Stimulated activated naive CD8-positive, alpha-beta T cell treated with anti-CD3 and anti-CD28 coated beads, Interleukin-15, Interleukin-2, amounts not matched to agents 100 ng/mL and 50 ng/mL, for 24 hours (primary cell): ENCODE results near the gene YKT6.

Experiments
- H3K27ac Mint-ChIP-seq: one replicate; pipeline ENCODE4 v1.8.0; 2021; ENCODE audit warnings: mild to moderate bottlenecking, mixed read lengths
- H3K27me3 Mint-ChIP-seq: one replicate; pipeline ENCODE4 v1.8.0; 2021; ENCODE audit warnings: mixed read lengths
- H3K36me3 Mint-ChIP-seq: one replicate; pipeline ENCODE4 v1.8.0; 2021; ENCODE audit warnings: low read depth, mixed read lengths
- H3K4me1 Mint-ChIP-seq: one replicate; pipeline ENCODE4 v1.8.0; 2021; ENCODE audit warnings: low read depth, mixed read lengths
- H3K4me3 Mint-ChIP-seq: one replicate; pipeline ENCODE4 v1.8.0; 2021; ENCODE audit warnings: mild to moderate bottlenecking, mixed read lengths
- H3K9me3 Mint-ChIP-seq: one replicate; pipeline ENCODE4 v1.8.0; 2021; ENCODE audit warnings: mixed read lengths

The YKT6 gene

DNA sequence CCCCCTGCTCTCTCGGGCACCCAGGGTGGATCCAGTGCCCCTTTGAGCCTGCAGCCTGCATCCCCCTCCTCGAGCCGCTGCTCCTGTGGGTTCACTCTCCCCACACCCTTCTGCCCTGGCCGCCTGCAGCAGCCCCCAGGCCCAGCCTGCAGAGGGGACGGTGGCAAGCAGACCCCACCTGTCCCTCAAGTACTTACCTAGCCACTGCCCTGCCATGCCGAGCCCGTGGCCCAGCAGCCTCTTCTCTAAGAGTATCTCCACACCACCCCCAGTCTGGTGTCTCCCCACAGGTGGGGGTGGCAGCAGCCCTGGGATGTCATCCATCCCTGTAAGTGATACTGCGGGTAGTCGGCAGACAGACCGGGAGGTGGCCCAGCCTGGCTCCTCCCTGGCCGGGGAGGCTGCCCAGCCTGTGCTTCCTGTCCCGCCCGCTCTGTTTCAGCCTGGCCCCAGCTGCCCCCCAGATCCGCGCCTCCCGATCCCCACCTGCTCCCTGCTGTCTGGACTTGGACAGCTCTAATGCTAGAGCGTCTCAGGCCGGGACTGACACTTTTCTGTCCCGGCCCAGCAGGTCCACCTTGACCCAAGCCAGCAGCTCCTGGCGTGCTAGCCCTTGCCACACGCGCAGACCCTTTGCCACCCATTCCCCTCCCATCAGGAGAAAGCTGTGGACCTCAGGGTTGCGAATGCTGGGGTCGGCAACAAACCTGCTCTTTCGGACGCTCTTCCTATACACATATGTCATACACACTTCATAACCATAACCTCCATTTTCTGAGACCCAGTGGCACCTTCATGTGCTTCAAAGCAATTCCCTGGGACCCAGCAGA lies 25.0 kb downstream of the YKT6 start:
- Mint-ChIP-seq H3K27ac (no peak overlapping the region), H3K4me1 (no peaks in the 10 kb centered on the region), H3K36me3 (no peaks in the 10 kb centered on the region), H3K27me3 (no peaks in the 10 kb centered on the region), H3K4me3 (no peak overlapping the region), H3K9me3 (no peaks in the 10 kb centered on the region)

GRCh38 chr7:44226396-44226753 lies 25.6 kb downstream of the YKT6 start:
- no peak overlapping the region for H3K4me3 Mint-ChIP-seq
- H3K4me1 Mint-ChIP-seq: no peaks in the 10 kb centered on the region
- H3K27ac Mint-ChIP-seq: no peak overlapping the region
- H3K9me3 Mint-ChIP-seq: no peaks in the 10 kb centered on the region
- no peaks in the 10 kb centered on the region for H3K27me3 Mint-ChIP-seq
- H3K36me3 Mint-ChIP-seq: no peaks in the 10 kb centered on the region

DNA sequence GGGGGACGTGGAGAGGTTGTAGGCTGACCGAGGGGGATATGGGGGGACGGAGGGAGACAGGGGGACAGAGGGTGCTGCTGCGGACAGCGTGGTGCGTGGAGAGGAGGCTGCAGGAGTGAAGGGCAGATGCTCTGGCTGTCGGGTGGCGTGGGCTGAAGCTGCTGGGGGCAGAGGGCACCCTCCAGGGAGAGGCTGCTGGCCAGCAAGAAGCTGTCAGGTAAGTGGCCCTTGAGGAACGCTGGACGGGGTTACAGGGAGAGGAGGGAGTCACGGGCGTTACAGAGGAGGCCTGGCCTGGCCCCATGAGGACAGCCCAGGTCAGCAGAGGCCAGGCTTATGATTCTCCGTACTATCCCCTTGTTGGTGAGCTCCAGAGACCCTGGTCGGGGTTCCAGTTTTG lies 27.1 kb downstream of the YKT6 start:
- H3K4me1 Mint-ChIP-seq: no peaks in the 10 kb centered on the region
- H3K9me3 Mint-ChIP-seq: no peaks in the 10 kb centered on the region
- no peaks in the 10 kb centered on the region for H3K27me3 Mint-ChIP-seq
- H3K36me3 Mint-ChIP-seq: no peaks in the 10 kb centered on the region
- no peak overlapping the region for H3K4me3 Mint-ChIP-seq
- no peak overlapping the region for H3K27ac Mint-ChIP-seq

GRCh38 chr7:44228571-44229350 lies 28.0 kb downstream of the YKT6 start:
- no peaks in the 10 kb centered on the region for H3K27me3 Mint-ChIP-seq
- H3K27ac Mint-ChIP-seq: no peak overlapping the region
- no peaks in the 10 kb centered on the region for H3K36me3 Mint-ChIP-seq
- no peaks in the 10 kb centered on the region for H3K4me1 Mint-ChIP-seq
- H3K4me3 Mint-ChIP-seq: no peak overlapping the region
- H3K9me3 Mint-ChIP-seq: no peaks in the 10 kb centered on the region

- Mint-ChIP-seq H3K36me3 (no peaks in the 10 kb centered on the region), H3K27me3 (no peaks in the 10 kb centered on the region), H3K27ac (no peak overlapping the region), H3K9me3 (no peaks in the 10 kb centered on the region), H3K4me1 (no peaks in the 10 kb centered on the region), H3K4me3 (no peak overlapping the region)
Measured at GRCh38 chr7:44229546-44230105, 28.8 kb downstream of the YKT6 start.

- no peak overlapping the region for H3K4me3 Mint-ChIP-seq
- no peaks in the 10 kb centered on the region for H3K27me3 Mint-ChIP-seq
- H3K27ac Mint-ChIP-seq: no peak overlapping the region
- no peaks in the 10 kb centered on the region for H3K36me3 Mint-ChIP-seq
- no peaks in the 10 kb centered on the region for H3K4me1 Mint-ChIP-seq
- no peaks in the 10 kb centered on the region for H3K9me3 Mint-ChIP-seq
Measured at GRCh38 chr7:44230286-44230685, 29.5 kb downstream of the YKT6 start.

DNA sequence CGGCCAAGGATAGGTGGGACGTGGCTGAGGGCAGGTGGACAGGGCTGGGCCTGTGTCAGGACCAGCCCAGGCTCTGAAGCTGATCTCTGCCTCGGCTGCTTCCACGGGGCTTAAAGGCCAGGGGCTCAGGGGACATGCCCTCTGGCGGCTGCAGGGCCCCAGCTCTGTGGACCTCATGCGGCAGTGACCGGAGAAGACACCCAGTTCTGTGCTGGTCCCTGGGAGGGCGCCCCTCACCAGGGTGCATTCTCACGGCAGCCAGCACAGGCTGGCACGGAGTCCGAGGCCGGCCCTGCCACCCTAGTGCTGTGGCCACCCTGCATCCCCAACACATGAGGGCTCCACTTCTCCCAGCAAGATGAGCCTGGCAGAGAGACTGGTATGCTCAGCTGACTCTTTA lies 30.3 kb downstream of the YKT6 start:
- Mint-ChIP-seq H3K9me3 (no peaks in the 10 kb centered on the region), H3K36me3 (no peaks in the 10 kb centered on the region), H3K27me3 (no peaks in the 10 kb centered on the region), H3K4me3 (no peak overlapping the region), H3K27ac (no peak overlapping the region), H3K4me1 (no peaks in the 10 kb centered on the region)

DNA sequence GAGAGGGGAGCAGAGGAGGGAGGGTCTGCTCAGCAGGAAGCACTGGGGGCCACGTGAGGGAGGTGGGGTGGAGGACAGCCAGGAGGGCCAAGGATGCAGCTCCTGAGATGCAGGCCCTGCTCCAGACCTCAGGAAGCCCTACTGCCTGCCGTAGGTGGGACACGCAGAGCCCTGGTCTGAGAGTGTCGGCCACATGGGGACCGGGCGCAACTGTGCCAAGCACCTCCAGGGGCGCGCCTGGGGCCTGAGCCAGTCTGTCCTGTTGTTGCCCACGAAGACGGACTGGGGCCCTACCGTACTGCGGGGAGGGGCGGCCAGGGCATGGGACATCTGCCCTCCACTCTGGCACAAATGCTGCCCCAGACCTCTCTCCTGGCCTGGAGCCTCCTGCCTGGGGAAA lies 31.6 kb downstream of the YKT6 start:
- Mint-ChIP-seq H3K9me3 (no peaks in the 10 kb centered on the region), H3K27ac (no peak overlapping the region)

GRCh38 chr7:44232901-44233715 lies 32.3 kb downstream of the YKT6 start:
- Mint-ChIP-seq H3K27ac (no peak overlapping the region), H3K36me3 (no peaks in the 10 kb centered on the region), H3K27me3 (no peaks in the 10 kb centered on the region), H3K4me1 (no peaks in the 10 kb centered on the region), H3K4me3 (no peak overlapping the region), H3K9me3 (no peaks in the 10 kb centered on the region)

More for the DNA sequence above, 31.6 kb downstream of the YKT6 start:
- H3K4me1 Mint-ChIP-seq: no peaks in the 10 kb centered on the region
- H3K27me3 Mint-ChIP-seq: no peaks in the 10 kb centered on the region
- no peak overlapping the region for H3K4me3 Mint-ChIP-seq
- no peaks in the 10 kb centered on the region for H3K36me3 Mint-ChIP-seq

- H3K27me3 Mint-ChIP-seq: no peaks in the 10 kb centered on the region
- H3K27ac Mint-ChIP-seq: no peak overlapping the region
- no peaks in the 10 kb centered on the region for H3K9me3 Mint-ChIP-seq
- no peaks in the 10 kb centered on the region for H3K36me3 Mint-ChIP-seq
- no peak overlapping the region for H3K4me3 Mint-ChIP-seq
- H3K4me1 Mint-ChIP-seq: no peaks in the 10 kb centered on the region
Measured at GRCh38 chr7:44235066-44235465, 34.3 kb downstream of the YKT6 start.

GRCh38 chr7:44235582-44236332 lies 35.0 kb downstream of the YKT6 start:
- no peak overlapping the region for H3K27ac Mint-ChIP-seq
- no peaks in the 10 kb centered on the region for H3K36me3 Mint-ChIP-seq
- no peaks in the 10 kb centered on the region for H3K4me1 Mint-ChIP-seq
- no peaks in the 10 kb centered on the region for H3K9me3 Mint-ChIP-seq
- H3K4me3 Mint-ChIP-seq: no peak overlapping the region
- H3K27me3 Mint-ChIP-seq: no peaks in the 10 kb centered on the region

DNA sequence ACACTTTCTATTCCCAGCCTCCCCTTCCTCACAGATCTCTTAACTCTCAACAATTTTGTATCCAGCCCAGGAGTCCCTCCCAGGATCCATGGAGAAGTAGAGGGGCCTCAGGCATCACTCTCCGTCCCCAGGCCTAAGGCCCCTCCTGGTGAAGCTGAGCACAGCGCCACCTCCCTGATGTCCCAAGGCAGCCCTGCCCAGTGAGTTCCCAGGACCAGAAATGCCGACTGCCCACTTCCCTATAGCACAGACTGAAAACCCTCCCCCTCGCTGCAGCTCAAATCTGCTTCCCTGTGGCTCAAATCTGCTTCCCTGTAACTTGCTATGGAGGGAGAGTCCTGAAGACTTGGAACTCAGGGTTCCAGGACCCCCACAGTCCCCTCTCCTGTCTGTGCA lies 35.6 kb downstream of the YKT6 start:
- no peaks in the 10 kb centered on the region for H3K27me3 Mint-ChIP-seq
- H3K36me3 Mint-ChIP-seq: no peaks in the 10 kb centered on the region
- H3K4me3 Mint-ChIP-seq: no peak overlapping the region
- no peaks in the 10 kb centered on the region for H3K9me3 Mint-ChIP-seq
- no peak overlapping the region for H3K27ac Mint-ChIP-seq
- H3K4me1 Mint-ChIP-seq: no peaks in the 10 kb centered on the region

- H3K4me1 Mint-ChIP-seq: no peaks in the 10 kb centered on the region
- no peaks in the 10 kb centered on the region for H3K9me3 Mint-ChIP-seq
Measured at GRCh38 chr7:44237696-44238095, 36.9 kb downstream of the YKT6 start.

GRCh38 chr7:44238116-44238695 lies 37.4 kb downstream of the YKT6 start:
- Mint-ChIP-seq H3K27ac (no peak overlapping the region), H3K4me1 (no peaks in the 10 kb centered on the region), H3K9me3 (no peaks in the 10 kb centered on the region), H3K27me3 (no peaks in the 10 kb centered on the region), H3K36me3 (no peaks in the 10 kb centered on the region), H3K4me3 (no peak overlapping the region)

More at GRCh38 chr7:44237696-44238095, 36.9 kb downstream of the YKT6 start:
- Mint-ChIP-seq H3K36me3 (no peaks in the 10 kb centered on the region), H3K27ac (no peak overlapping the region), H3K4me3 (no peak overlapping the region), H3K27me3 (no peaks in the 10 kb centered on the region)
